Heart left ventricle (tissue), 13 donors: Measurements from ENCODE around the gene CCR6.

Experiments used
- CTCF ChIP-seq, 12 donors: fragments of 200-600 bp; sonication (generic) in 4 of 12; IDR thresholded peaks; one replicate each; pipeline versions ENCODE4 v1.5.0 to v1.8.0; 2018 to 2022; ENCODE audit warnings: antibody characterized with exemption in 12 of 12, mild to moderate bottlenecking in 5 of 12
- POLR2A ChIP-seq, 2 donors: fragments of 450-650 bp; IDR thresholded peaks; one replicate each; pipeline ENCODE4 v1.6.1; 2017; ENCODE audit warnings: antibody characterized with exemption in 2 of 2, mild to moderate bottlenecking in 2 of 2, moderate library complexity in 2 of 2
- donor health status: ischemic (EF 13 %, LVEDD 7.1; RV severe dilation, severe dysfunction).
- donor health status: DM: no; HTN: yes; CAD: no.
- donor health status: DM: no; HTN: no; CAD: no.
- donor health status: ischemic (EF 25% LVEDD 6.9; RV normal size, moderate dysfunction).
- donor health status: ischemic (EF 25% LVEDD 5.7; RV mildly dilated, moderate dysfunction).
- donor health status: ischemic (EF 35%, LVEDD 5.7; RV mildly dilated, moderate dysfunction).
- donor health status: nonischemic (EF 11% LVEDD 7.7; RV severe dilation, severe dysfunction).
- donor health status: DM: yes; HTN: yes; CAD: no.
- donor health status: PGD.
- donor health status: ischemic (EF 29% LVEDD 5.4; RV normal size, mild dysfunction).
- donor health status: nonischemic (EF 23%, LVEDD 6.1; RV moderate dilation, normal function).

DNA sequence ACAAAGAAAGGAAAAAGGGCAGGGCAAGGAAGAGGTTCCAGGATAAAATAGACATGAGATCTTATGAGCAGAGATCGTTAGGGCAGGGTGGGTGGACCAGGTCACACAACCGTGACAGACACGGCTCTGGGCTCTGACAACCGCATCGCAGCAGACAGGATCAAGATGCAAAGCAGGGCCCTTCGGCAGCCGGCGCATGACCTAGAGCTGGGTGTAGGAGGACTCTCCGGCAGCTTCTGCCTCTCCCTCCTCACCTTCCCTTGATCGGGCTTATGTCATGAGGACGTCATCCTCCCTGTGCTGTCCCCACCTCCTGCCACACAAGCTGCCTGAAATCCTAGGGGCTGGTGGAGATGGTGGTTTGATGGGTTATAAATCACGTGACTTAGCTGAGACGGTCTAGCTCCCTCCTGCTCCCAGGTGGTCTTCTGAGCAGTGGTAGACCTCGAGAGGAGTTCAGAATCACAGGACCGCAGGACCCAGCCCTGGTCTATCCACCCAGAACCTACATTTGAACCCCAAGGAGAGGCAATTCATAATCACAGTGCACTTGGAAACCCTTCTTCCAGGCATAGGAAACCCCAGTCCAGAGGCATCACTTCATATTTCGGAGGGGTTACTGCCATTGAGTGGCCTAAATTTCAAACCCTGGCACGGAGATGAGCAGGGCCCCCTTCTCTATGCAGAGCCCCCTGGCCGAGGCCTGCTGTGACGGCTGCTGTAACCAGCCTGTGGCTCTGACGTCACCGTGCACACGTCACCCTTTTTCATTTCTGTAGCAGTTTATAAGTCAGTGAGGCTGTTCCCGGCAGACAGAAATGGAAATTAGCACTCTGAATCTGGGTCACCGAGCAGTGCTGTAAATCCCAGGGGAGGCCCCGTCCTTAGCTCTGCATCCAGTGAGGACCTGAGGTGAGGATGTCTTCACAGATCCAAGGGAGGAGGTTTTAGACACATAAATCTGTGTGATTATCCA lies 8.7 kb upstream of the CCR6 start:
- TF ChIP-seq CTCF (IDR thresholded peaks at IDR 0.05) (no peak), POLR2A (IDR thresholded peaks at IDR 0.05) (no peak)
